ENCODE data around the gene CASP4. TPM values are rescaled to one million over a fixed set of nuclear protein-coding genes. Genes with fewer than 3 reads are reported as not detected.
A peak's percentile ranks its signal among the peaks of the same experiment; 100 is the strongest.
"Not testable (repeated sequence)": the region's sequence is repeated elsewhere in the genome, so short reads cannot be mapped to it uniquely, and the experiment has no call there.

CASP4 gene
- 149 and 209 TPM in 2 replicates for total RNA-seq (2014; rRNA removed; shearing (Covaris generic))

DNA sequence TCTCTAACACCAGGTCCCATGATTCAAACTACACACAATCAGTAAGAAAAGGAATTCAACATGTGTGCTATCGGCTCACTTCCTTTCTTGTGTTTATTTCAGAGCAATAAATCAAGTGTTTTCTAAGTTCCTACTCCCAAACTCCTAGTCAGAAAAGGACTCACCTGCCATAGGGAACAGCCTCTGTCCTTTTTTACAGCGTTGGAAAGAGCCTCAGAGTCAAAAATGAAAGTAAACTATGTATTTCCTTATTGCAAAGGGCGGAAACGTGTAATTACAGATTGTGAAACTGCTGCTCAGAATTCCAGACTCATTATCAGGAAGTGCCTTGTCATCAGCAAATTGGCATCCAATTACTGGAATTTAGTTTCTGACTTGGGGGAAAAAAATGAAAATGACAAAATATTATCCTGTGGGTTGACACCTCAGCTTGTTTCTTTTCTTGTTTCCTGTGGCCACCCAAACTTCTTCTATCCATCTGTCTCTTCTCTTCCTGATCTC lies at the start of gene CASP4:
TSS of gene CASP4 (minus strand) at position 220 of the 501 bp plus-strand sequence. CDS start at position 171, 49 bp downstream.
- DNase-seq (ENCODE audit: low read depth), result peak; percentile 86

DNA sequence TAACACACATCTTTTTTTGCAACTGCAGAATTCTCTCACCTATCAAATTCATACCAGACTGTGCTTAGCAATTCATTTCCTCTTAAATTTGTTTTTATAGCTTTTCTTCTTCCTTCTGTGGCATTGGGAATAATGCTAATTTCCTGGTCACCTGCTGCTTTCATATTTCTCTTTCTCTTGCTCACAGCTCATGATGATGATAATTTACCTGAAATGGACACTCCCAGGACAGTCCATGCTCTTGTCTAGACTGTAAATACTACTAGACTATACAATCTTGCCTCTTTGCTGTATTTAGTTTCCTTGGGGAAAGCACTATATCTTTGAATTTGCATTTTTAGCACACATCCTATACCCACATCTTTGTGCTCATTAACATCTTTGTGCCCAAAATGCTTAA lies 39.1 kb upstream of the CASP4 start:
- no peak for DNase-seq (ENCODE audit: low read depth)

DNA sequence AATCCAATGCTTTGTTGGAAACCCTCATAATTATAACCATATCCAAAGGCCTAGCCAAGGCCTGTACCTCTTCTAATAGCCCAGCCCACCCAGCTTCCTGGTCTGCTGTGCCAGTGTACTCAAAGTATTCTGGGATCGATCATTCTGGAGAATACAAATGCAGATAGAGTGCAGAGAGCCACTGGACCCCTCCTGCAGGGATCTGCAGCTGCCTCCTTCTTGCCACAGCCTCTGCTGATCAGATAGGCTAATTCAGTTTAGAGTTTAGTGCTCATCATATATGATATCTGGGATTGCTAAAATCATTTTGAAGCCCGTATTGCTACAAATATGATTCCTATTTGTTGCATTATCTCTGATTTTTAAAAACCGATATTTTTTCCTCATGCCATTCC lies 37.1 kb upstream of the CASP4 start:
- no peak for DNase-seq (ENCODE audit: low read depth)

GRCh38 chr11:105004021-105004420 lies 35.6 kb upstream of the CASP4 start:
- no peak for DNase-seq (ENCODE audit: low read depth)

GRCh38 chr11:105003151-105003550 lies 34.8 kb upstream of the CASP4 start:
- no peak for DNase-seq (ENCODE audit: low read depth)

- no peak for DNase-seq (ENCODE audit: low read depth)
These were observed 32.4 kb upstream of the CASP4 start for GRCh38 chr11:105000797-105001196.

DNA sequence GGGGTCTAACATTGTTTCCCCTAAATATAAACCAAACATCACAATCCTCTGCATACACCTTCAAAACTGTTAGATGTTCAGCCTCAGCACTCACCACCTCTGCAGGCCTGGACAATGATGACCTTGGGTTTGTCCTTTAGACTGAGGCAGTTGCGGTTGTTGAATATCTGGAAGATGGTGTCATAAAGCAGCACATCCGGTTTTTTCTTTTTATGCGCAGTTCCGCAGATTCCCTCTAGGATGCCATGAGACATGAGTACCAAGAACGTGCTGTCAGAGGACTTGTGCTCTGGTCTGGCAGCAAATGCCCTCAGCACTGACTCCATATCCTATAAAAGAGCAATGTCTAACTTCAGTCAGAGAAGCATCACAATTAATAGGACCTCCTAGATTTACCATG lies 31.8 kb upstream of the CASP4 start:
- DNase-seq (ENCODE audit: low read depth), result peak; percentile 34

DNA sequence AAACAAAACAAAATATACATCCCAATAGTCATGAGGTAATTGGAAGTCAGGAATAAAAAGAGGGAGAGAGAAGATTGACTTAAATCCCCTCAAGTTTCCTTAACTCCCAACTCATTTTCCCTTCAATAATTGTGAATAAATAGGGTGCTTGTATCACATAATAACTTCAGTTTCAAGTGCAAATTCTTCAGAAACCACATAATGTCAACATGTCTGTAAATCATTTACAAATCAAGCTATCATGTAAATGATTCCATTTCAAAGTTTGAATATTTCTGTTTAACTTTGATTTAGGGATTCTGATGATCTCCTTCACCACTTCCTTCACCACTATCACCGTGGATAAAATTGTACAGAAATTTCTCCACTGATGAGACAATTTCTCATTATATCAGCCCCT lies 31.3 kb upstream of the CASP4 start:
- DNase-seq (ENCODE audit: low read depth), result peak; percentile 13

DNA sequence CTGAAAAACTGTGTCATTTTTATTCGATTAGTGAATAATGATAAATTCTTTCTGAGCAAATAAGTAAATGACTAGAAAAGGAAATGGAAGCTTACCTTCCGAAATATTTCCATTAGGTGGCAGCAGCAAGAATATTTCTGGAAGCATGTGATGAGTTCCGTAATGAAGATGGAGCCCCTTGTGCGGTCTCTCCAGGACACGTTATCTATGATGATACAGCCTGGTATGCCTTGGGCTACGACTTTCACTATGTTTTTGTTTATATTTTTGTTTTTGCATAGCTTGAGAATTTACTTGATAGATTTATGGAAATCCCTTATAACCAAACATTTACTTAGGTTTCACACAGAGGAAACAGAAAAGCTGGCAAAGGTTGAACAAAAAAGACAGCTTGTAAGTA lies 28.9 kb upstream of the CASP4 start:
- peak; percentile 51 for DNase-seq (ENCODE audit: low read depth)

- no peak for DNase-seq (ENCODE audit: low read depth)
These were observed 26.6 kb upstream of the CASP4 start for GRCh38 chr11:104995001-104995408.

GRCh38 chr11:104992781-104993180 lies 24.4 kb upstream of the CASP4 start:
- DNase-seq (ENCODE audit: low read depth), result no peak

DNA sequence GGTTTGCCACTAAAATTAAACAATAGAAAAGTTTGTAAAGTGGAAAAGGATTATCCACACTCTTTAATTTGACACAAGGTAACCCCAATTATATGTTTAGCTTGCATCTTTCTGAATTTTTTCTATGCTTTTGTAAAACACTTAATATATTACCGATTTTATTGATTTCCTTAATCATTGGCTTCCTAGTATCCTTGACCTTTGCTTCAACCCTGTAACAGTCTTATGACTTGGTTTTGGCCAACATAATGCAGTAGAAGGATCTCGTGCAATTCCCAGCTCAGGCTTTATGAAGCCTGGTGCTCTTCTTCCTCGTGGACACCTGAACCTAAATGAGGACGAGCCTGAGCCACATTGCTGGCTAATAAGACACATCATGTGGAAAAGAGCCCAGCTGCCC lies 23.6 kb upstream of the CASP4 start:
- DNase-seq (ENCODE audit: low read depth), result no peak

DNA sequence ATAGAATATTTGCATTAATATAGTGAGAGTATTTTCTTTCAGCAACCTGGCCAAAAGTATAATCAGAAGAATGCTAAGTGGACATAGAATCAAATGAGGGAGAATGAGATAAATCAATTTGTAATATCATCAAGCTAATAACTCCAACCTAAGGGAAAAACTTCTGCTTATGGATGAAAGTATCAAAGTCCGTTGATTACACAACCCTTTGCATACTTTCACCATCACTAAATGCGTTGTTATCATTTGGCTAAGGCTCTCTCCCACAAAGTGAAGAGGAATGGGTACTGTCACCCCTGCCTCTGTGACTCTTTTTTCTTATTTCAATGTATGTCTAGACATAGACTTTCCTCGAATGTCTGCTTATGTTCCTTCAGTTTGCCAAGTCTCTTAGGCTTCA lies 16.4 kb upstream of the CASP4 start:
- DNase-seq (ENCODE audit: low read depth), result no peak

DNA sequence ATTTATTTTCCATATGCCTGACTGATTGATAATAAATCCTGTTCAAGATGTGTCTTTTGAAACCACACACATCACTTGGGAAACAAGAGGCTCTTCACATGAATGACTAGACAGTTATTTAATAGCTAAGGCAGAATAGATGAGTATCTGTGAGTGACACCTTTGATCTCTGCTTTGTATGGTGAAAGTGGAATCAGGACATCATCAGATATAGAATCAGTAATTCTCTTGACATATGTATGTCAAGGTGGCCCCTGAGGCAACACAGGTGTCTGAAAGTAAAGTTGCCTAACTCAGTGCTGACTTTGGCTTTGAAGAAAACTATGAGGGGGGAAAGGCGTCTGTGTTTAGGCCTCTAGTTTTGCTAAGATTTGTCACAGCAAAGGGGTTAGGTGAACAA lies 11.5 kb upstream of the CASP4 start:
- no peak for DNase-seq (ENCODE audit: low read depth)

DNA sequence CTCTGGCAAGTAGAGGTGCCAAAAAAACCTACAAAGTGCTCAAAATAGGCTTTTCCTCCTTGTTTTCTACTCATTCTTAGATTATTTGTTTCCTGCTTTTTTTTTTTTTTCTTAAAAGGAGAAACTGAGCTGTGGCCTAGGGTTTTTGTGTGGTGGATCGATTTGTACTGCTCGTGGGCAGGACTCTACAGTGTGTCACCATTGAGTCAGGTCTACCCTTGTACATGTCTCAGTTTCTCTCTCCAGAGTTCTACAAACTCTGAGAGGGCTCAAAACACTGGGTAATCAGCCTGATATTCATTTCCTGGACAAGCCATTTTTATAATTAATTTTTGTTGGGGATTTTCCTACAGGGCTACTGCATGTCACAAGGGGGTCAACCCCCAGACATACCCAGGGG lies 5.2 kb upstream of the CASP4 start:
- DNase-seq (ENCODE audit: low read depth), result no peak

GRCh38 chr11:104972924-104973323 lies 4.5 kb upstream of the CASP4 start:
- not testable (repeated sequence) for DNase-seq (ENCODE audit: low read depth)

DNA sequence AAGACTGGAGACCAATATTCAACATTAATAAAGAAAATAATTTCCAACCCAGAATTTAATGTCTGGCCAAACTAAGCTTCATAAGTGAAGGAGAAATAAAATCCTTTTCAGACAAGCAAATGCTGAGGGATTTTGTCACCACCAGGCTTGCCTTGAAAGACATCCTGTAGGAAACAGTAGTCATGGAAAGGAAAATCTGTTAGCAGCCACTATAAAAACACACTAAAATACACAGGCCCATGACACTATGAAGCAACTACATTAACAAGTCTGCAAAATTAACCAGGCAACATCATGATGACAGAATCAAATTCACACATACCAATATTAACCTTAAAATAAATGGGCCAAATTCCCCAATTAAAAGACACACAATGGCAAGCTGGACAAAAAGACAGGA lies 2.4 kb upstream of the CASP4 start:
- no peak for DNase-seq (ENCODE audit: low read depth)

GRCh38 chr11:104968856-104969776 lies 742 bp upstream of the CASP4 start:
- DNase-seq (ENCODE audit: low read depth), result peak; percentile 10

GRCh38 chr11:104967534-104968354 lies 630 bp downstream of the CASP4 start:
- DNase-seq (ENCODE audit: low read depth), result peak; percentile 51

GRCh38 chr11:104965735-104966134 lies 2.6 kb downstream of the CASP4 start:
- DNase-seq (ENCODE audit: low read depth), result no peak

DNA sequence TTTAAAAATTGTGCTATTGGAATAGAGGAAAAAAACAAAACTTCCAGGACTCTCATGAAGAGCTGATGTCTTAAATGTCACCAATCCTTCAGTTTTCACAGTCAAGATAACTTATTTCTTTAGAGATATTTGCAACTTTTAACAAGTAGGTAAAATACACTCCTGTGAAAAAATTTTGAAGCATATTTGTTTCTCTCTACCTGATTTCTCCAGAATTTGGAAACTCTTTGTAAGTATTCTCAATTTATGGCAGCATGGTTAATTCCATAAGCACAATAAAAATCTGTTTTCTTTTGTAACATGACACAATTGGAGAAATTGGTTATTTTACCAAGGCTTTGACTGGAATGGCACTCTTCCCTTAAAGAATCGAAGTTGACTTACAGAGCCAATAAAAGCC lies 4.1 kb downstream of the CASP4 start:
- DNase-seq (ENCODE audit: low read depth), result no peak

DNA sequence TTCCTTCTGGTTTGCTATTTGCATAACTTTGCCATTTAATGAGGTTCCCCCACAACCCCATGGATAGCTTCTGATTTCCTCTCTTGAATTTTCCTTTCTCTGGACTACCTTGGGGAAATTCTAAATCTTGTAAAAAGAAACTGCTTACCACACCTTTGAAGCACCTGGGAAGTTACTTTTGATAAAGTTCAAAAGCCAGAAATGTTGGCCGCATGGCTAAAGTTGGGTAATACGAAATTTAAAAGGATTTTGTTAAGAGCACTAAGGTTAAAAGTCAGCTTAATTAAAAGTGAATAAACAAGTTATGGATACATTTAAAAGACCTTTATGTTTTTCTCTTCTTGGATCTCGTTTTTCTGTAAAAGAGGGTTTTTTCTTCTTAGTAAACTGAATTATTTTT lies 5.5 kb downstream of the CASP4 start:
- DNase-seq (ENCODE audit: low read depth), result no peak

- DNase-seq (ENCODE audit: low read depth), result no peak
These were observed 11.1 kb downstream of the CASP4 start for GRCh38 chr11:104957280-104957679.

All from M059J (cell line).